Measurements from ENCODE around the gene SPRR2E. TPM values are rescaled to one million over a fixed set of nuclear protein-coding genes. Genes with fewer than 3 reads are reported as not detected.
A peak's percentile ranks its signal among the peaks of the same experiment; 100 is the strongest.
"Not testable (repeated sequence)": the region's sequence is repeated elsewhere in the genome, so short reads cannot be mapped to it uniquely, and the experiment has no call there.

Gene SPRR2E
- total RNA-seq, 1 donor from 2014 or later = not detected

DNA sequence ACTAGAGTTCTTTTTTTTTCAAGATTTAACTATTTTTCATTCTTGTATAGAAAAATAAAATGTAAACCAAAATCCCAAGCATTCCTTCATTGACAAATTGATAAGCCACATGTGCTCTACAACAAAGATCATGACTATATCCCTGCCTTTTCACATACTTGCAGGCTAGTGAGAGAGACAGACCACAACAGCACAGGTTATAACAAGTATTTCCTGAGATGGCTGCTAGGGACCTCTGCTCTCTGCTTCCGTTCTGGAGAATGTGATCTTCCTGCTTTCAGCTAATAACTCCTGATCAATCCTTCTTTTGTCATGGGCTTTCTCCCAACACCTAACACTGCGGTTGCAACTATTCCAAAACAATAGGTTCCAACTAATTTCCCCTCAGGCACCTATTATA lies 33.0 kb upstream of the SPRR2E start:
- Mint-ChIP-seq H3K27ac (ENCODE audit: unreplicated experiment) (no peak overlapping the region), H3K9me3 (ENCODE audit: unreplicated experiment) (no peaks in the 10 kb centered on the region), H3K27me3 (ENCODE audit: unreplicated experiment) (no peaks in the 10 kb centered on the region), H3K4me3 (ENCODE audit: unreplicated experiment) (no peak overlapping the region), H3K36me3 (ENCODE audit: low read depth, unreplicated experiment) (no peaks in the 10 kb centered on the region), H3K4me1 (ENCODE audit: unreplicated experiment) (peaks cover 14% of the 10 kb centered on the region)
- TF ChIP-seq, protein P1, sequence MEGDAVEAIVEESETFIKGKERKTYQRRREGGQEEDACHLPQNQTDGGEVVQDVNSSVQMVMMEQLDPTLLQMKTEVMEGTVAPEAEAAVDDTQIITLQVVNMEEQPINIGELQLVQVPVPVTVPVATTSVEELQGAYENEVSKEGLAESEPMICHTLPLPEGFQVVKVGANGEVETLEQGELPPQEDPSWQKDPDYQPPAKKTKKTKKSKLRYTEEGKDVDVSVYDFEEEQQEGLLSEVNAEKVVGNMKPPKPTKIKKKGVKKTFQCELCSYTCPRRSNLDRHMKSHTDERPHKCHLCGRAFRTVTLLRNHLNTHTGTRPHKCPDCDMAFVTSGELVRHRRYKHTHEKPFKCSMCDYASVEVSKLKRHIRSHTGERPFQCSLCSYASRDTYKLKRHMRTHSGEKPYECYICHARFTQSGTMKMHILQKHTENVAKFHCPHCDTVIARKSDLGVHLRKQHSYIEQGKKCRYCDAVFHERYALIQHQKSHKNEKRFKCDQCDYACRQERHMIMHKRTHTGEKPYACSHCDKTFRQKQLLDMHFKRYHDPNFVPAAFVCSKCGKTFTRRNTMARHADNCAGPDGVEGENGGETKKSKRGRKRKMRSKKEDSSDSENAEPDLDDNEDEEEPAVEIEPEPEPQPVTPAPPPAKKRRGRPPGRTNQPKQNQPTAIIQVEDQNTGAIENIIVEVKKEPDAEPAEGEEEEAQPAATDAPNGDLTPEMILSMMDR (IDR thresholded peaks at IDR 0.05; ENCODE audit: unreplicated experiment) = no peak
- DNase-seq (ENCODE audit: low spot score) = no peak

DNA sequence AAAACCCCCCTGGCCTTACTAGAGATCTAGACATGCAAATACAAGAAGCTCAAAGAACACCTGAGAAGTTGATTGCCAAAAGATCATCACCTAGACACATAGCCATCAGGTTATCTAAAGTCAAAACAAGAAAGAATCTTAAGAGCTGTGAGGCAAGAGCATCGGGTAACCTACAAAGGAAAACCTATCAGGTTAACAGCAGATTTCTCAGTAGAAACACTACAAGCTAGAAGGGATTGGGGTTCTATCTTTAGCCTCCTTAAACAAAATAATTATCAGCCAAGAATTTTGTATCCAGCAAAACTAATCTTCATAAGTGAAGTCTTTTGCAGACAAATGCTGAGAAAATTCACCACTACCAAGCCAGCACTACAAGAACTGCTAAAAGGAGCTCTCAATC lies 31.2 kb upstream of the SPRR2E start:
- H3K27me3 Mint-ChIP-seq (ENCODE audit: unreplicated experiment) = no peaks in the 10 kb centered on the region
- no peak overlapping the region for H3K27ac Mint-ChIP-seq (ENCODE audit: unreplicated experiment)
- DNase-seq (ENCODE audit: low spot score) = no peak
- H3K4me1 Mint-ChIP-seq (ENCODE audit: unreplicated experiment) = peaks cover 14% of the 10 kb centered on the region
- H3K36me3 Mint-ChIP-seq (ENCODE audit: low read depth, unreplicated experiment) = no peaks in the 10 kb centered on the region
- no peaks in the 10 kb centered on the region for H3K9me3 Mint-ChIP-seq (ENCODE audit: unreplicated experiment)
- H3K4me3 Mint-ChIP-seq (ENCODE audit: unreplicated experiment) = no peak overlapping the region
- TF ChIP-seq, protein P1 (IDR thresholded peaks at IDR 0.05; ENCODE audit: unreplicated experiment) = no peak

DNA sequence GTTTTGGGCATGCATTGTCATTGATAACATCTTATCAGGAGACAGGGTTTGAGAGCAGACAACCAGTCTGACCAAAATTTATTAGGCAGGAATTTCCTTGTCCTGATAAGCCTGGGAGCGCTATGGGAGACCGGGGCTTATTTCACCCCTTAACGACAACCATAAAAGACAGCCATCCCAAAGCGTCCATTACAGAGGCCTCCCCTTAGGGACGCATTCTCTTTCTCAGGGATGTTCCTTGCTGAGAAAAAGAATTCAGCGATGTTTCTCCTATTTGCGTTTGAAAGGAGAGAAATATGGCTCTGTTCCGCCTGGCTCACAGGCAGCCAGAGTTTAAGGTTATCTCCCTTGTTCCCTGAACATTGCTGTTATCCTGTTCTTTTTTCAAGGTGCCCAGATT lies 29.5 kb upstream of the SPRR2E start:
- peaks cover 14% of the 10 kb centered on the region for H3K4me1 Mint-ChIP-seq (ENCODE audit: unreplicated experiment)
- H3K27me3 Mint-ChIP-seq (ENCODE audit: unreplicated experiment); H3K27ac Mint-ChIP-seq (ENCODE audit: unreplicated experiment); DNase-seq (ENCODE audit: low spot score); H3K4me3 Mint-ChIP-seq (ENCODE audit: unreplicated experiment); H3K9me3 Mint-ChIP-seq (ENCODE audit: unreplicated experiment); H3K36me3 Mint-ChIP-seq (ENCODE audit: low read depth, unreplicated experiment): not testable (repeated sequence)

DNA sequence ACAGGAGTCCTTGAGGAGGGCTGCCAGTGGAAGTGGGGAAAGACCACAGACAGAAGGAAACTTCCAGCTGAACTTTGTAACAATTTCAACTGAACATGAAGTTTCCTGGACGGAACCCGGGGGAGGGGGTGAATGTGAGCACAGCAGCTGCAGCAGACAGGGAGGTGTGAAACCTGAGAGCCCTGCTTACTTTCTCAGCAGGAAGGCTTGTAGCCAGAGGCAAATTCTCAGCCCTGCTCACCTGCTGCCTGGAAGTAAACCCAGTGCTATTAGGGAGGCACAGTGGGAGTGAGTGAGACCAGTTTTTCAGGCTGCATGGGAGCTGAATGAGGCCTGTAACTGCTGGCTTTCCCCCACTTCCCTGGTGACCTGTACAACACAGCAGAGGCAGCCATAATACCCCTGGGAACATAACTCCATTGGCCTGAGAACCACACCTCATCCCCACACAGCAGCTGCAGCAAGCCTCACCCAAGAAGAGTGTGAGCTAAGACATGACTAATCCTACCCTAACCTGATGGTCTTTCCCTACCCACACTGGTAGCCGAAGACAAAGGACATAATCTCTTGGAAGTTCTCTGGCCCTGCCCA lies 28.6 kb upstream of the SPRR2E start:
- TF ChIP-seq, protein P1 (IDR thresholded peaks at IDR 0.05; ENCODE audit: unreplicated experiment) = no peak
- no peaks in the 10 kb centered on the region for H3K36me3 Mint-ChIP-seq (ENCODE audit: low read depth, unreplicated experiment)
- no peak overlapping the region for H3K27ac Mint-ChIP-seq (ENCODE audit: unreplicated experiment)
- H3K9me3 Mint-ChIP-seq (ENCODE audit: unreplicated experiment) = no peaks in the 10 kb centered on the region
- peaks cover 14% of the 10 kb centered on the region for H3K4me1 Mint-ChIP-seq (ENCODE audit: unreplicated experiment)
- no peaks in the 10 kb centered on the region for H3K27me3 Mint-ChIP-seq (ENCODE audit: unreplicated experiment)
- DNase-seq (ENCODE audit: low spot score) = peak; percentile 29
- H3K4me3 Mint-ChIP-seq (ENCODE audit: unreplicated experiment) = no peak overlapping the region

DNA sequence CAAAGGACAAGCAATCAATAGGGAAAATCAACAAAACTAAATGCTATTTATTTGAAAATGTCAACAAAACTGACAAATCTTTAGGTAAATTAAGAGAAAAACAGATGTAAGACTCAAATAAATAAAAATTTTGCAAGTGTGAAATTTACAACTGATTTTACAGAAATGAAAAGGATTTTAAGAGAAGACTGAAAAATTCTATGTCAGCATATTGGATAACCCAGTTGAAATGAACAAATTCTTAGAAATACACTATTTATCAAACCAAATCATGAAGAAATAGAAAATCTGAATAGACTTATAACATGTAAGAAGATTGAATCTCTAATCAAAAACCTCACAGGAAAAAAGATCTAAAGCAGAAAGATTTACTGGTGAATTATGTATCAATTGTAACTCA lies 26.6 kb upstream of the SPRR2E start:
- no peaks in the 10 kb centered on the region for H3K9me3 Mint-ChIP-seq (ENCODE audit: unreplicated experiment)
- H3K4me3 Mint-ChIP-seq (ENCODE audit: unreplicated experiment) = no peak overlapping the region
- no peak overlapping the region for H3K27ac Mint-ChIP-seq (ENCODE audit: unreplicated experiment)
- TF ChIP-seq, protein P1 (IDR thresholded peaks at IDR 0.05; ENCODE audit: unreplicated experiment) = no peak
- H3K4me1 Mint-ChIP-seq (ENCODE audit: unreplicated experiment) = peaks cover 9% of the 10 kb centered on the region
- no peak for DNase-seq (ENCODE audit: low spot score)
- H3K27me3 Mint-ChIP-seq (ENCODE audit: unreplicated experiment) = no peaks in the 10 kb centered on the region
- no peaks in the 10 kb centered on the region for H3K36me3 Mint-ChIP-seq (ENCODE audit: low read depth, unreplicated experiment)

All from endothelial cell (in vitro differentiated cells).